Mammary epithelial cell (primary cell): ENCODE results near the gene GYS2.

Experiments used
- CTCF ChIP-seq, 2 donors: IDR thresholded peaks in 1 of 2; conservative IDR thresholded peaks in 1 of 2; 2 replicates each; pipeline ENCODE4 v1.5.1; 2011 to 2012; ENCODE audit warnings: inconsistent platforms in 2 of 2, low read length in 2 of 2, mild to moderate bottlenecking in 2 of 2, control low read depth in 1 of 2, low read depth in 1 of 2; ENCODE audit not compliant: insufficient read depth in 1 of 2; ENCODE audit errors: extremely low read depth in 1 of 2
- EZH2 ChIP-seq: IDR thresholded peaks from 2 replicates; pipeline ENCODE4 v1.6.1; 2012; ENCODE audit warnings: low read length, inconsistent platforms, borderline replicate concordance

- TF ChIP-seq CTCF (conservative IDR thresholded peaks at IDR 0.05 in 1 of 2, IDR thresholded peaks at IDR 0.05 in 1 of 2; ENCODE audit: extremely low read depth in 1 of 2, insufficient read depth in 1 of 2, low read depth in 1 of 2, low read length in 2 of 2) = no peak
- TF ChIP-seq EZH2 = no peak
Observed at GRCh38 chr12:21552635-21553328, 51.9 kb downstream of the GYS2 start.
